ENCODE data around the gene AGTR1. TPM values are rescaled to one million over a fixed set of nuclear protein-coding genes. Genes with fewer than 3 reads are reported as not detected.

AGTR1 gene
- total RNA-seq, 1 donor from 2014 or later = 2.1 TPM

GRCh38 chr3:148659512-148659911, 38.2 kb upstream of the AGTR1 start:
- no peaks in the 10 kb centered on the region for H3K4me1 Mint-ChIP-seq
- H3K4me3 Mint-ChIP-seq = no peak overlapping the region
- no peaks in the 10 kb centered on the region for H3K9me3 Mint-ChIP-seq
- no peak for DNase-seq (ENCODE audit: low read depth, low spot score)
- no peaks in the 10 kb centered on the region for H3K36me3 Mint-ChIP-seq (ENCODE audit: low read depth)
- H3K27me3 Mint-ChIP-seq (ENCODE audit: low read depth) = no peaks in the 10 kb centered on the region
- H3K27ac Mint-ChIP-seq (ENCODE audit: unreplicated experiment) = no peak overlapping the region
- no peak for TF ChIP-seq CTCF (conservative IDR thresholded peaks at IDR 0.05)

- Mint-ChIP-seq H3K9me3 (no peaks in the 10 kb centered on the region), H3K27me3 (ENCODE audit: low read depth) (peaks cover 2% of the 10 kb centered on the region), H3K4me1 (no peaks in the 10 kb centered on the region), H3K36me3 (ENCODE audit: low read depth) (no peaks in the 10 kb centered on the region), H3K27ac (ENCODE audit: unreplicated experiment) (no peak overlapping the region), H3K4me3 (no peak overlapping the region)
- no peak for DNase-seq (ENCODE audit: low read depth, low spot score)
- no peak for TF ChIP-seq CTCF (conservative IDR thresholded peaks at IDR 0.05)
Observed at GRCh38 chr3:148680289-148680688, 17.4 kb upstream of the AGTR1 start.

- Mint-ChIP-seq H3K27ac (ENCODE audit: unreplicated experiment) (no peak overlapping the region), H3K4me1 (no peaks in the 10 kb centered on the region), H3K4me3 (no peak overlapping the region), H3K27me3 (ENCODE audit: low read depth) (peaks cover 2% of the 10 kb centered on the region), H3K9me3 (no peaks in the 10 kb centered on the region), H3K36me3 (ENCODE audit: low read depth) (no peaks in the 10 kb centered on the region)
- TF ChIP-seq CTCF (conservative IDR thresholded peaks at IDR 0.05) = no peak
- no peak for DNase-seq (ENCODE audit: low read depth, low spot score)
Observed at GRCh38 chr3:148681080-148681479, 16.6 kb upstream of the AGTR1 start.

GRCh38 chr3:148682997-148683396, 14.7 kb upstream of the AGTR1 start:
- Mint-ChIP-seq H3K4me1 (no peaks in the 10 kb centered on the region), H3K36me3 (ENCODE audit: low read depth) (no peaks in the 10 kb centered on the region), H3K9me3 (no peaks in the 10 kb centered on the region), H3K27ac (ENCODE audit: unreplicated experiment) (no peak overlapping the region), H3K27me3 (ENCODE audit: low read depth) (peaks cover 2% of the 10 kb centered on the region), H3K4me3 (no peak overlapping the region)
- DNase-seq (ENCODE audit: low read depth, low spot score) = no peak
- no peak for TF ChIP-seq CTCF (conservative IDR thresholded peaks at IDR 0.05)

GRCh38 chr3:148694116-148694515, 3.6 kb upstream of the AGTR1 start:
- no peak for TF ChIP-seq CTCF (conservative IDR thresholded peaks at IDR 0.05)
- Mint-ChIP-seq H3K9me3 (no peaks in the 10 kb centered on the region), H3K36me3 (ENCODE audit: low read depth) (no peaks in the 10 kb centered on the region), H3K4me1 (peaks cover 14% of the 10 kb centered on the region), H3K4me3 (no peak overlapping the region), H3K27ac (ENCODE audit: unreplicated experiment) (no peak overlapping the region), H3K27me3 (ENCODE audit: low read depth) (peaks cover 33% of the 10 kb centered on the region)
- no peak for DNase-seq (ENCODE audit: low read depth, low spot score)
